Activated CD4-positive, alpha-beta T cell treated with anti-CD3 and anti-CD28 coated beads, Interleukin-2, Interleukin-6, amounts not matched to agents 100 ng/mL and 50 ng/mL, durations not matched to agents 16 hours and 8 hours (primary cell): ENCODE results near the gene HPX.
"Not testable (repeated sequence)": the region's sequence is repeated elsewhere in the genome, so short reads cannot be mapped to it uniquely, and the experiment has no call there.

ENCODE experiments used
- DNase-seq: peaks from one replicate; pipeline ENCODE4 v3.0.0-alpha.2; 2020

Gene HPX

GRCh38 chr11:6413791-6414201 is 27.0 kb downstream of the HPX start:
- peak; percentile 40 for DNase-seq

- DNase-seq, result no peak
Measured at GRCh38 chr11:6411594-6412031, 29.2 kb downstream of the HPX start.

- DNase-seq, result no peak
Measured at GRCh38 chr11:6410695-6411430, 29.9 kb downstream of the HPX start.

- no peak for DNase-seq
Measured at GRCh38 chr11:6406370-6406769, 34.4 kb downstream of the HPX start.

GRCh38 chr11:6405846-6406245 is 34.9 kb downstream of the HPX start:
- DNase-seq, result no peak

GRCh38 chr11:6405052-6405667 is 35.6 kb downstream of the HPX start:
- no peak for DNase-seq

GRCh38 chr11:6404342-6405051 is 36.3 kb downstream of the HPX start:
- peak; percentile 17 for DNase-seq

GRCh38 chr11:6403539-6403938 is 37.2 kb downstream of the HPX start:
- DNase-seq, result no peak

GRCh38 chr11:6402561-6402981 is 38.2 kb downstream of the HPX start:
- DNase-seq, result peak; percentile 93

GRCh38 chr11:6402061-6402470 is 38.7 kb downstream of the HPX start:
- peak; percentile 62 for DNase-seq

- DNase-seq, result no peak
Measured at GRCh38 chr11:6401464-6401863, 39.3 kb downstream of the HPX start.

- no peak for DNase-seq
Measured at GRCh38 chr11:6400431-6401345, 40.1 kb downstream of the HPX start.

GRCh38 chr11:6397636-6398035 is 43.2 kb downstream of the HPX start:
- DNase-seq, result no peak

- DNase-seq, result no peak
Measured at GRCh38 chr11:6397156-6397555, 43.6 kb downstream of the HPX start.

- DNase-seq, result no peak
Measured at GRCh38 chr11:6395470-6396060, 45.2 kb downstream of the HPX start.

GRCh38 chr11:6393989-6394670 is 46.7 kb downstream of the HPX start:
- DNase-seq, result no peak

GRCh38 chr11:6392251-6392650 is 48.5 kb downstream of the HPX start:
- not testable (repeated sequence) for DNase-seq

- no peak for DNase-seq
Measured at GRCh38 chr11:6391537-6392134, 49.2 kb downstream of the HPX start.

GRCh38 chr11:6390718-6391469 is 49.9 kb downstream of the HPX start:
- DNase-seq, result peak; percentile 5

- DNase-seq, result peak; percentile 96
Measured at GRCh38 chr11:6389905-6390717, 50.7 kb downstream of the HPX start, which contains the start of gene SMPD1. SMPD1 (plus strand) TSS chr11:6390474; CDS start chr11:6390599, 125 bp downstream.
